HG02610 (cell line): Measurements from ENCODE around the gene PXDN.

Source experiments
- ATAC-seq: cut with Tn5 transposase; IDR thresholded peaks from one replicate; pipeline ENCODE4 v1.9.1; 2021; ENCODE audit warnings: mild to moderate bottlenecking, moderate library complexity; ENCODE audit not compliant: unreplicated experiment

PXDN gene

DNA sequence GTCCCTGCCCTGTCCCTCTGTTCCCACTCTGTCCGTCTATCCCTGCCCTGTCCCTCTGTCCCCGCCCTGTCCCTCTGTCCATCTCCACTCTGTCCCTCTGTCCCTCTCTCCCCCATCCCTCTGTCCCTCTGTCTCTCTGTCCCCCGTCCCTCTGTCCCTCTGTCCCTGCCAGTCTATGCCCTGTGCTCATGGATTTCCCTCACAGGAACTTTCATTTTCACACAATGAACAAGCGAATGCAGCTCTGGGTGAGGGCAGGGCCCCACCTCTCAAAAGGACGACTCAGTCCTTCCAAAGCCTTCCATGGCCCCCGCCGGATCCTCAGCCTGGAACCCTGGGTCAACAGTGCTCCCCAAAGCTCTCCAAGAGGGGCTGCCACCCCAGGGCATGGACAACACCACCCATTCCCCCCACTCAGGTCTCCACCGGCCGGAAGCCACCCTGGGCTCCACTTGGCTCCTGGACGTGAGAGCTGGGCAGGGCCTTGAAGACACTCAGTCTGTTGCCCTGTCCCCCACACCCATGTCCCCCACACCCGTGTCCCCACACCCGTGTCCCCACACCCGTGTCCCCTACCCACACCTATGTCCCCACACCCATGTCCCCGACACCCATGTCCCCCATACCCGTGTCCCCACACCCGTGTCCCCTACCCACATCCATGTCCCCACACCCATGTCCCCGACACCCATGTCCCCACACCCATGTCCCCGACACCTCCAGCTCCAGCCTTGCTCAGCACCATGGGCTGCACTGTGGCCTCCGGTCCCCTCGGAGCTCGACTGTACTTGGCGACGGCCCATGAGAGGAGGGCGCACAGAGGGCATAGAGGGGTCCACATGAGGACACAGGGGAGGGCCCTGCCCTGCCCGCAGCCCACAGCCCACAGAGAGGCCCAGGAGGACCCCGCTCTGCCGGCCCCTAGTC lies 156.0 kb downstream of the PXDN start:
- no peak for ATAC-seq

DNA sequence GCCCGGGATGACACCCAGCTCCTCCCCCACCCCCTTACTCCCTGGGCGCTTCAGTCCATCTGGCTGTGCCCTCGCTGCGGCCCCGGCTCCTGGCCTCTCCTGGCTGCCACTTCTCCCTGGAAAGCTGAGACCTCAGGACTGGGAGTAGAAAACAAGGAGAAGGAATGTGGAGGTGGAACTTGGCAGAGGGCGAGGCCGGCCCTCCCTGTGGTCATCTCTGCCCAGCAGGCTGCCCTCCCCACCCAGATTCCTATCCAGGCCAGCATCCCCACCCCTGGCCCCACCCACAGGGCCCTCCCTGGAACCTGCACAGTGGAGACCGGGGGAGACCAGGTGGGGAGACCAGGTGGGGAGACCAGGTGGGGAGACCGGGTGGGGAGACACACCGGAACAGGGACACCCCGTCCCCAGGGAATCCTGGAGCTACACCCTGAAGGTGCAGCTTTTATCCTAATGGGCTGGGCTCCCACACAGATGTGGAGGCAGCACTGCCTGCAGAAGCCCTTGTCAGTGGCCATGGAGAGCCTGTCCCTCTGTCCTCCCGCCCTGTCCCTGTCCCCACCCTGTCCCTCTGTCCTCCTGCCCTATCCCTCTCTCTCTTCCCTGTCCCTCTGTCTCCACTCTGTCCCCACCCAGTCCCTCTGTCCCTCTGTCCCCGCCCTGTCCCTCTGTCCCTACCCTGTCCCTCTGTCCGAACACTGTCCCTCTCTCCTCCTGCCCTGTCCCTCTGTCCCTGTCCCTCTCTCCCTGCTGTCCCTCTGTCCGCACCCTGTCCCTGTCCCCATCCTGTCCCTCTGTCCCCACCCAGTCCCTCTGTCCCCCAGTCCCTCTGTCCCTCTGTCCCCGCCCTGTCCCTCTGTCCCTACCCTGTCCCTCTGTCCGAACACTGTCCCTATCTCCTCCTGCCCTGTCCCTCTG lies 157.1 kb downstream of the PXDN start:
- ATAC-seq, result no peak

DNA sequence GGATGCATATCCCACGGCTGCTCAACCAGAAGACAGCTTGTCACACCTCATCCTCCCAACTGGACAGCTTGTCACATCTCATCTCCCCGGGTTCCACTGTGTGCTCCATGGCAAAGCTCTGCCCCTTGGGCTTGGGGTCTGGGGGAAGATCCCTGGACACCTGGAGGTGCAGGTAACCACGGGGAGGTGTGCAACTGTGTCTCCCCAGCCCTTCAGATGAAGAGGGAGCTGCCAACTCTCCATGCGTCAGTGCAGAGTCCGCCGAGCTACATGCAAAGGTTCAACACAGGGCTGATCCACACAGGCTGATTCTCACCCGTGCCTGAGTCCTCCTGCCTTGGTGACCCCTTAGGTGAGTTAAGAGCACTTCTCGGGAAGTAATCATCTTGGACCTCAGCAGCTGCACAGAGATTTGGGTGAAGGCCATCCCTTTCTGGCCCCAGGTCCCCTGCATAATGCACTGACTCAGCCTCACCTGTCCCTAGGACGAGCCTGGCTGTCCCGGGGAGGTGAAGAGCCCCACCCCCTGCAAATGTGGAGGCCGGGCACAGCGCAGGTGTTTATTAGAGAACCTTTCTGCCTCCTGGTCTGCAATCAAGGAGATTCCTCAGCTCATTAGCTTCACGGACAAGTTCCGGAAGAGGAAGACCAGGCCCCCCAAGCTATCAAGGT lies 157.9 kb downstream of the PXDN start:
- ATAC-seq, result no peak

GRCh38 chr2:1585635-1586034 lies 158.7 kb downstream of the PXDN start:
- ATAC-seq, result no peak

GRCh38 chr2:1584691-1585485 lies 159.4 kb downstream of the PXDN start:
- no peak for ATAC-seq

GRCh38 chr2:1584051-1584531 lies 160.2 kb downstream of the PXDN start:
- ATAC-seq, result no peak

DNA sequence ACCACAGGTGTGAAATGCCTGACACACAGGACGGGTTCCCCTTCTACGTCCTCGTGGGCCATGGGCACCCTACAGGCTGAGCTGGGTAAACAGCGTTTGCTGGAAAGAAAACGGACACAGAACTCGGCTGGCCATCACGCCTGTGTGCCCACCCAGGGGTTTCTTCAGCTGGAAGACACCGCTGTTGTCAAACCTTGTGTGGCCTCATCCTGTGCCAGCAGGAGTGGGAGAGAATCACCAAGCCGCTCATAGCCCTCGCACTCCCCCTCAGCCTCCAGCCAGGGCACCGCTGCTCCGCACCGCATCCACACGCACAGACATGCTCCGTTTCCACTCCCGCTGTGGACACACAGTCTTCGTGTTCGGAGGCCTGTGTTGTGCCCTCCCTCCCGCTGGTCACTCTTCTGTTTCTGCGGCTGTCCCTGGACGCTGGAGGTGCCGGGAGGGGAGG lies 161.4 kb downstream of the PXDN start:
- no peak for ATAC-seq

GRCh38 chr2:1581965-1582625 lies 162.2 kb downstream of the PXDN start:
- ATAC-seq, result no peak
